ENCODE results near the gene ZSCAN12.
A peak's percentile ranks its signal among the peaks of the same experiment; 100 is the strongest.

The ZSCAN12 gene

DNA sequence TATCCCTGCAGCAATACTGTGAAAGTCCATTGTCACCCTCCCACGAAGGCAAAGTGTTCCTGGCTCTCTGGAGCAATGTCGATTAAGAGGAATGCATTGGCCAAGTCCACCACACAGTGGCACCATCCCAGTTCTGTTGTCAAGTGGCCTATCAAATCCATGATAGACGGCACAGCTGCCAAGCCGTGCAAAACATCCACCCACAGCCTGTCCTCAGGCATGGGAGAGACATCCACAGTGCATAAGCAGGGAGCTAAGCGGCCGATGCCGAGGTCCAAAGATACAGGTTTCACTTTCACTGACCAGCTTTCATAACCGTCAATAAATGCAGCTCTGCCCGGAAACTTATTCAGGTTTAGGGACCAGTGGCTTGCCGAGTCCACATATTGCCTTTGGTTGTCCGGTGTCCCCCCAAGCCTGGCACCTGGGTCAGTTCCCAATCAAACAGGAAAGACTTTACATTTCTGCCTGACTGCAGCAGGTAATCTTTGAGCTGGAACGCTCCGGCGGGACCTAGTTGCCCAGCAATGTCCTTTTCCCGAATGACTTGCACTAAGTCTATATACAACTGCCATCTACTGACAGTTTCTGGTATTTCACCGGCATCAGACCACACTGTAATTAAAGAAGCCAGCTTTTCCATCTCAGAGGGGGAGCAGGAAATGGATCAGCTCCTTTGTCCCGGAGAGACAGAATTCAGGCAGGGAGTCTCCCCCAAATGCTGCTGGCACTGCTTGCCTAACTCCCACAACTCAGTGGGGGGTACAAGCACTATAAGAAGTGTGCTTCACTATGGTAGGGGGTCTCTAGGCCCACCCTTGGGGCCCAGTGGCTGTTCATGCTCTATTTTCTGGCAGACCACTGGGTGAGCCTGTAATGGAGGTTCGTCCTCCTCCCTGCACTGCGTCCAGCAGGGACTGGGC lies 43.5 kb downstream of the ZSCAN12 start:
- DNase-seq (ENCODE audit: insufficient read length, low spot score) (peak; percentile 35), FAIRE-seq (peak; percentile 94)

DNA sequence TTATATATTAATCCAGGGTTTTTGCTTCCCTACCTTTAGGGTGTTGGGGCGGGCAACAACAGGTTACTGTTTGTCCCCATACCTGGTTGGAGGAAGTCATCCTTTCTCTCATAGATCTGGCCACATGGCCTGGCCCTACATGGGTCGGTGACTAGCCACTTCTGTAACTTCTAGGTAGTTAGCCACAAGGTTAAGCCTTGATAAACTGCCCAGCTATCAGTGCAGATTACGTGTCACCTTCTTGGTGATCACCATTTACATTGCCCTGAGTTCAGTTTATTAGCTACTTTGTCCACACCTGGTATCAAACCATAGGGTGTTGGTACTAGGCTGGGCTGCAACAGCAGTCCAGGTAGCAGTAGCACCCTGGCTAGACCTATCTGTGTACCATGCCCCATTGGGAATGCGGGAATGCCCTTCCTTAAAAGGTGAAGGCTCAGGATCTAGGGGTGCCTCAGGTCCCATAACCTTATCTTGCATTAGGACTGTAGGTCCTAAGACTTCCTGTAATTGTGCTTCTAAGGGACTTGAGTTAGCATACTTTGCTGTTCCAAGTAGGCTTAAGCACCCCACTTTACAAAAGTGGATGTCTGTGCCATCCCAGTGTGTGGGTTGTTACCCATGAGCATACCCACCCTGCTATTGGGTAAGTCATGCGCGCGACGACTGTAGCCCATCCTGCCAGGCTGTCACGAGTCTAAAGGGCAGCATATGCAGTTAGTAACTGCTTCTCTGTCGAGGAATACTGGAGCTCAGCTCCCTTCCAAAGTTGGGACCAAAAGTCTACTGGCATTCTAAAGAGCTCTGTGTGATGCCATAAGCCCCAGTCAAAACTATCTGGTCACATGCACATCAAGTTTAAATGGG lies 44.6 kb downstream of the ZSCAN12 start:
- DNase-seq (ENCODE audit: insufficient read length, low spot score) (no peak), FAIRE-seq (no peak)

DNA sequence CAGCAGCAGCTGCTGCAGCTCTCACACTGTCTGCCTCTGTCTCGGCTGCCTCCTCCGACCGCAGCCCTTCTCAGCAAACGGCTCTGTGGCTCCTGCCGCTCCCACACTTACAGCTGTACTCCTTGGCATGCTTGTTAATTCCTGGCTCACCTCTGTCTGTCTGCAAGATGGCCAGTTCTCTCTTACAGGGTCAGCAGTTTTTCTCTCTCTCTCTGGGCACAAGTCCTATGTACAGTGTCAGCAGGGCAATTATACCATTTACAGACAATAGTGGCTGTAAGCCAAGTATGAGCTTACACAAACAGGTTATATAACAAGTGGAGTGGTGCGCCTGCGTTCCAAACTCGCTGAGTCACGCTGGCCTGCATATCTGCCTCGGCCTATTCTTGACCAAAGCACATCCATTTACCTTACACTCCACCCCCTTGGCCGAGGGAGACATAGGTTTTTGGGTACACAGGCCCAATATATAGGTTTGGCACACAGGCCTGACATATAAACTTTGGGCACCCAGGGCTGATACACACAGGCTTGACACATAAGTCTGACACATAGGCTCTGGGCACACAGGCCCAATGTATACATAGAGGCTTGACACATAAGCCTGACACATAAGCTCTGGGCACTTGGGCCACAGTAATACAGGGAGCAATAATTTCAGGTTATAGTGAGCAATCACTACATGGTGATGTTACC lies 45.4 kb downstream of the ZSCAN12 start:
- DNase-seq (ENCODE audit: insufficient read length, low spot score): no peak
- FAIRE-seq: no peak

DNA sequence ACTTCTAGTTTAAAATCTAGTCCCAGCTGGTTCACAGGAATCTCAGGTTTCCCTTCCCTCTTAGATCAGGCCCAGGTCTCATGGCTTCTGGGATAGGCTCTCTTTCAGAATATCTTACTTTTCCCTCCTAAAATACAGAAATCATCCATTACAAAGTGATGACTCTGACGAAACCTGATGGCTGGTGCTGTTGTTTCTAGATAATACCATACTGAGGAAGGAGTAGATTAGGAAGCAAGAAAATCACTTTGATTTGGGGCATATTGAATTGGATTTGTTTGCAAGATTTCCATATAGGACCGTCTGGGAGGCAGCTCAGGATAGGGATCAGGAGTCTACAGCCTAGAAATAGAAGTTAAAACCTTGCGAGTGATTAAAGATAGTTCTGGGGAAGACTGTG lies 46.2 kb downstream of the ZSCAN12 start:
- FAIRE-seq (no peak), DNase-seq (ENCODE audit: insufficient read length, low spot score) (no peak)

DNA sequence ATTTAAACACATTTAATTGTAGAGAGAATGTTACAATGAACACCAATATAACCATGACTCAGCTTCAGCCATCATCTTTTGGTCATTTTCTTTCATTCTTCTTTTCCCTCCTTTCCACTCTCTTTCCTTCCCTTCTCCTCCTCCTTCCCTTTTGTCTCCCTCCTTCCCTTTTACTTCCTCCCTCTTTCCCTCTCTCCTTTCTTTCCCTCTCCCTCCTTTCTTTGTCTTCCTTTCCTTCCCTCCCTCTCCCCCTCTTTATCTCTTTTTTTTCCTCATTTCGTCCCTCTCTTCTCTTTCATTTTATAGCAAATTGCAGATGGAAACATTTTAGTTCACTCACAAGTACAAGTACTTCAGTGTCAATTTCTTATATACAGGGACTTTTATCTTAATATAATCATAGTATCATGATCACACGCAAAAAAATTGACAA lies 48.0 kb downstream of the ZSCAN12 start:
- no peak for FAIRE-seq
- DNase-seq (ENCODE audit: insufficient read length, low spot score): no peak

DNA sequence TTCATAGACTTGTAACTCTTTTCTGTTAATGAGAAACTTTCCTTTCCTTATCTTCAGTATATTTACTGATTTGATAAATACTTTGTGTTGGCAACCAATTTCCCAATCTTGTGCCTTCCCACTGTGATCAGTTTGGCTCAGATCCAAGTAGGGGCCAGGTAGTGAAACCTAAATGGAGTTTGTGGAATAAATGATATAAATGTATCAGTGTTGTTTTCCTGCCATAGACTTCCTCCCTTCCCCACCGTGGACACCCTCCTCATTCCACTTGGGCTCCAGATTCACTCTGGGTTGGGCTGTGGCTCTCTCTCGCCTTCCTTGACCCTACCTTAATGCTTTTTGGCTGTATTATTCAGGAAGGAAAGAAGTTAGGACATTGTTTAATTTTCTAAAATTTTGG lies 48.5 kb downstream of the ZSCAN12 start:
- no peak for FAIRE-seq
- no peak for DNase-seq (ENCODE audit: insufficient read length, low spot score)

DNA sequence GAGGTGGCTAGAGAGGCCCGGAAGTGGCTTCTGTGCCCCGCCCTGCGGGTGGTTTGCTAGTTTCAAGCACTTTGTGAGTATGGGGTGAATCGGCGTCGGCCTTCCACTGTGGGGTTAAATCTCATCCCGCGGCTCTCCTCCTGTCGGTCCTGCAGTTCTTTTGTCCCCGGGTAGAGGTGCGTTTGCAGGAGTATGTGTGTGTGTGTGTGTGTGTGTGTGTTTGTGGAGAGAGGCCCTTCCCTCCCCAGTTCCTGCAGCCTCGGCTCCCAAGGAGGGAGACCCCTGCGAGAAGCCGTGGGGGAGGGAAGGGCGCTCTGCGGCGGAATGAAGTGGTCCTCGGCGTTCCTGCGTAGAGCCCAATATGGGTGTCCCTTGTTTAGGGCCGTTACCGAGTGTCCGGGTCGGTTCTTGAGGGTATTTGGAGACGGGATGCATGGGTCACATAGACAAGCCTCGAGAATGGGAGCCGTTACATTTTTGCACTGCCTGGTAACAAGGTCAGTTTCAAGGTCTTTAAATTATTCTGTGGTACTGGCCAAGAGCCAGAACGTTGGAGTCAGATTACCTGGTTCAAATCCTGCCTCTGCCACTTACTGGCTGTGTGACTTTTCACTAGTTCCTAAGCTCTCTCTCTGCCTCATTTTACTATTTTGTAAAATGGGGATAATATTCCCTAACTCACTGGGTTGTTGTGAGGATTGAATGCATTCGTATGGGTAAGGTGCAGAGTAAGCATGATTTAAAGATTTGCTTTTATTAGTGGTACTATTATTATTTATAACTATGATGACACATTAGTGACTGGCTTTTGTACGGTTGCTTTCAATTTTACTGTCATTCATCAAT lies 49.4 kb downstream of the ZSCAN12 start, which contains the start of gene ZKSCAN3:
ZKSCAN3 (plus strand) TSS at position 56 of the 846 bp plus-strand sequence. CDS start 9,640 bp downstream, outside the sequence.
- FAIRE-seq: peak; percentile 94

DNA sequence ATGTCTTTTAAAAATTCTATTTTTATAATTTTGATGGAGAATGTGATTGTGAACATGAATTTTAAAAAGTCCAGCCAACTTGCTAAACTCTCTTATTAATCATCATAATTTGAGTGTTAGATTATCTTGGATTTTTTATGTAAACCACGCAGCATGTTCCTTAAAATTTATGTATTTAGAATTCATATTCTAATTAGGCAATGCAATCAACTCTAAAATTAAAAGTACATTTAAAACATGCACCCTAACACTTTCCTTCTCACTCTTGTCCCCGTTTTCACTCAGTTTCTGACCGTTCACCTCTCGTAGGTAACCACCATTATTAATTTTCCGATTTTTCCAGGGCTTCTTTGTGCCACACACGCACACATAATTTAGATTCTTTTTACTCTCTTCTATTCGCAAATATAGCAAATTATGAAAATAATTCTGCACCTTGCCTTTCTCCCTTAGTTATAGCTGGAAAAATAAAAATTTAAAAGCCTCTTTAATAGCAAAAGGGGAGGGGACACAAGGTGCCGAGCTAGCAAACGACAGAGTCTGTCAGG lies 50.1 kb downstream of the ZSCAN12 start:
- no peak for FAIRE-seq
- no peak for DNase-seq (ENCODE audit: insufficient read length, low spot score)

More for the DNA sequence above, 49.4 kb downstream of the ZSCAN12 start, which contains the start of gene ZKSCAN3:
- DNase-seq (ENCODE audit: insufficient read length, low spot score): peak; percentile 57

DNA sequence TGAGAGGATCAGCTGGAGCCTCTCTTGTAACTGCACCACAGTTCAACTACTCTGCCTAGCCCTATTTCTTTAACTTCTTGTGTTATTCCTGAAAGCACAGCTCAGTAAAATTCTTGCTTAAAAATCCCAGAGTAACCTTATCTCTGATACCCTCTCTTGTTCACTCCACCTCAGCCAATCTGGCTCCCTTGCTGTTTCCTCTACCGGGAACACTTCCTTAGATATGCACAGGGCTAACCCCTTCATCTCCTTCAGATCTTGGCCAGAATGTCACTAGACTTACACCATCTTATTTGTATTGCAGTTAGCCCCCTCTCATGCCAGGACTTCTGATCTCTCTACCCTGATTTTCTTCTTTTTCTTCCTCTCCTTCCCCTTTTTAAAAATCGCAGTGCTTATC lies 52.4 kb downstream of the ZSCAN12 start:
- DNase-seq (ENCODE audit: insufficient read length, low spot score) (no peak), FAIRE-seq (no peak)

DNA sequence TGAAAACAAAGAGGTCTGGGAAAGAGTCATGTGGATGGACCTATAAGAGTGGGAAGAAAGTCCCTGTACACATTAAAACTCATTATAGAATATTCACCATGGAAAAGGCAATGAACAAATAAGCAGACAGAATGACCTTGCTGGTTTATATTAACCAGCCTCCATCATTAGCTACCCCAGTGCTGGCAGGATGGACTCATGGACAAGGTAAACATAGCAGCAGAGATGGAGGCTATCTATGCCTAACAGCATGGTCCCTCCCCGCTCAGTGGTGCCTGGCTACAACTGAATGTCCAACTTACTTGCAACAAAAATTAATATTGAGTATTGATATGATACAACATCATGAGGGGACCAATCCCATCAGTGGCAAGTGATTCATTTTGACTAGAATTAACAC lies 54.3 kb downstream of the ZSCAN12 start:
- FAIRE-seq (no peak), DNase-seq (ENCODE audit: insufficient read length, low spot score) (no peak)

DNA sequence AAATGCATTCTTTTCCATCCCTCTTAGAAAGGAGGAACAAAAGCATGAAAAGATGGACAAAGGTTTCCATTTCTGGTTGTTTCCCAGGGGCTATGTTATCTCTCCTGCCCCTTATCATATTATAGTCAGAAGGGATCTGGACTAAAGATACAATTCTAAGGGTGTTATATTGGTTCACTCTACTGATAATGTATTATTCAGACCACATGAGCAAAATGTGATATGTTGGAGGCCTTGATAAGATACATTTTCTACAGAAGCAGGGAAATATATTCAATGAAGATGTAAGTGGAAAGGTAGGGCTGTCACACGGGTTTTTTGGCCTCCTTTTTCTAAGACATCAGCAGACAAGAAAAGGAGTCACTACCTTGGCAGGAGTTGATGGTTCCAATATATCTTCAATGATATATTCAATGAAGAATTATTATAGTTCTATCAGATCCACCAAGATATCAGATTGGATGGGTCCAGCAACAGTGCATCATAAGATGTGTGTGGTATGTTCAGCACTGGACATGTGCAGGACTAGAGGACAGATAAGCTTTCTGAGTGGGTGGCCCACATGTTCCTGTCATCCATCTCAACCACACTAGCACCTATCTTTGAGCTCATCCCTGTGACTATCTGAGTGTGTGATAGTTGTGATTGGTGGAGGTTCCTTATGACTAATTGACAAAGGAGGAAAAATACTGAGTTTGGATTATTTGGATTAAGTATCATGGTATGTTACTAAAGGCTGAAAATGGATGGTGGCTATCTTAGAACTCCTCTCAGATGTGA lies 55.5 kb downstream of the ZSCAN12 start:
- no peak for FAIRE-seq
- no peak for DNase-seq (ENCODE audit: insufficient read length, low spot score)

DNA sequence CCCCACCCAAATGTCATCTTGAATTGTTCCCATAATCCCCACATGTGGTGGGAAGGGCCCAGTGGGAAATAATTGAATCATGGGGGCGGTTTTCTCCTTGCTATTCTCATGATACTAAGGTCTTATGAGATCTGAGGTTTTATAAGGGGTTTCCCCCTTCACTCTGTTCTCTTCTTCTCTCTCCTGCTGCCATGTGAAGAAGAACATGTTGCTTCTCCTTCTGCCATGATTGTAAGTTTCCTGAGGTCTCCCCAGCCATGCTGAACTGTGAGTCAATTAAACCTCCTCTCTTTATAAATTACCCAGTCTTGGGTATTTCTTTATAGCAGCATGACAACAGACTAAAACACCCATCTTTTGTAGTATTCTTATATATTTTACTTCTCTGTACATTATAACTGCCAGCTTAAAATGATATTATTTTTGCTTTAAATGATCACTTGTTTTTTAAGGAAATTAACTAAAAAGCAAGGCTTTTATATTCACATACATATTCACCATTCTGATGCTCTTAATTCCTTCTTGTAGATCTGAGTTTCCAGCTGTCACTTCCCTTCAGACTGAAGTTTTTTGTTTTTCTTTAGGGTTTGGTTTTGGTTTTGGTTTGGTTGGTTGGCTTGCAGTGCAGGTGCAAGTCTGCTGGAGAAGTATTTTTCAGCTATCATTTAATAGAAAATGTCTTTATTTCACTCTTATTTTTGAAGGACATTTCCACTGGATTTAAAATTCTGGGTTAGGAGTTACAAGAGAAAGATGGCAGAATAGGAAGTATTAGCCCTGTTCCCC lies 59.0 kb downstream of the ZSCAN12 start:
- FAIRE-seq: no peak

DNA sequence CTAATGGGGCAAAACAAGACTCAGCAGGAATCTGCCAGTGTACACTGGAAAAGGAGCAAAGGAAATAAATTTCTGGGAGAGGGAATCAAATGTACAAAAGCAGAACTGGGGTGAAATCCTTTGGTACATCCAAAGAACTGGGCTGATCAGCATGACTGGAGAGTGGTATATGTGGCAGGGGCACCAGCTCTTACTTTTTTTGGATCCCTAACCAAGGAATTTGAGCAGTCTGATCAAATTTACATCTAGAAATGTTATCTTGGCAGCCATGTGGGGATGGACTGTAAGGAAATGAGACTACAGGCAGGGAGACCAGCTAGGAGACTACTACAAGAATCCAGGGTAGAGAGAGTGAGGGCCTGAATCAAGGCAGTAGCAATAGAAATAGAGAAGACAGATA lies 62.4 kb downstream of the ZSCAN12 start:
- FAIRE-seq (no peak), DNase-seq (ENCODE audit: insufficient read length, low spot score) (no peak)

More for the DNA sequence above, 59.0 kb downstream of the ZSCAN12 start:
- no peak for DNase-seq (ENCODE audit: insufficient read length, low spot score)

DNA sequence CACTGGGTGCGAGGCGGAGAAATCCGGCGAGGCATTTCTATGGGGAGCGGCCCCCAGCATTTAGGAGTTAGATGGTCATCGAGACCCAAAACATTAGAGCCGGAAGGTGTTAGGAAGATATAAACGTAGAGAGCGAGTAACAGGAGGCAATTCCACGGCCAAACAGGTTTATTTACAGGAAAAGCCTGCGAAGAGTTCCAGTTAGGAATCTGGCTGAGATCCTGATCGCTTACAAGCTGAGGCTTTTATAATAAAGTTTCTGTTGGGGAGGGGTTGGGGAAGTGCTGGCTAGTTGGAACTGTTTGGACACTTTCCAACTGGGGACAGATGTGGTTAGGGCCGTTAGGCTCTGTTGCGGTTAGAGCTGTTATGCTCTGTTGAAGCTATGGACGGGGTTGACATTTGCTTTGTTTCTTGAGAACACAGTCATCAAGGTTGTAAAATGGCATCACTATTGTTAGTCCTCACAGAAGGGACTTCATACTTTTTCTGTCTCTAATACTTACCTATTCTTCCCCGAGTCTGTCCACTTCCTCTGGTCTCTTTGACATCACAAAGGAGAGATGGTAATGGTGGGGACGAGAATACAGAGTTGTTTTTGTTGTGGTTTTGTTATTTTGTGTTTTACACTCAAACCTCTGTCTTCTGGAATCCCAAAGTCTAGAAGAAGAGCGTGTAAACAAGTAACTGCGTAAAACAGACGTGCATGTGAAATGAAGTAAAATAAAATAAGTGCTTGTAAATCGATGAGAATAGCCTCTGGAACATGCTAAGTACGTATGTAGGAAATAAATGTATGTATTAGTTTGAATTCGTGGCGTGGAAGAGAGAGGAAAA lies 63.0 kb downstream of the ZSCAN12 start:
- DNase-seq (ENCODE audit: insufficient read length, low spot score) (no peak), FAIRE-seq (no peak)

DNA sequence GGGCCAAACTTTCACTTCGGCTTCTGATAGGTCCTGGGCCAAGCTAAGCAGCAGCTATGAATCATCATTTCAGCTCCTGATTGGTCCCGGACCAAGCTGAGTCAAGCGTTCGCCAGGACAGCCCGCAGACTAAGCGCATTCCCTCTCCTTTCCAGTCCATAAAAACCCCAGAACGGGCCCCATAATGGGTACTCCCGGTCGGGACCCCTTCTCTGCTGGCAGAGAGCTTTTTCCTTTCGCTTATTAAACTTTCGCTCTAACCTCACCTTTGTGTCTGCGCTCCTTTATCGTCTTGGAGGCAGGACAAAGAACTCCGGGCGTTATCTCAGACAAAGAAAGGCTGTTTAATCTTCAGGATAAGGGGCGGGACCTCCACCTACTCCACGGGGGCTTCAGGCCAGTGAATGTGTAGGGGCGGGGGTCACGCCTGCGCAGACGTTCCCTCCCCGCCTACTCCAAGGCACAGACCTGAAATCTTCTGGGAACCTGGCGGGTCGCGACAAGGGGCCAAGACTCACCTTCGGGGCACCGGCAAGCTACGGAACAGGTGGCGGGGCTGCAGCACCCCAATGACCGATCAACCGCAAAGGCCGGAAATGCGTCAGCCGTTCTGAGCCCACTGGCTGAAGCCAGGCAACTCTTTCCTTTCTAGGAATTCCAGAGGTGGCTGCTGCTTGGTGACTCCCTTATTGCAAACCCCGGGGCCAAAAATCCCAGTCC lies 63.8 kb downstream of the ZSCAN12 start, which contains the start of gene ZSCAN31:
ZSCAN31 (minus strand) TSS at position 585 of the 720 bp plus-strand sequence. CDS start 6,465 bp downstream, outside the sequence.
- DNase-seq (ENCODE audit: insufficient read length, low spot score): peak; percentile 39
- FAIRE-seq: peak; percentile 96

DNA sequence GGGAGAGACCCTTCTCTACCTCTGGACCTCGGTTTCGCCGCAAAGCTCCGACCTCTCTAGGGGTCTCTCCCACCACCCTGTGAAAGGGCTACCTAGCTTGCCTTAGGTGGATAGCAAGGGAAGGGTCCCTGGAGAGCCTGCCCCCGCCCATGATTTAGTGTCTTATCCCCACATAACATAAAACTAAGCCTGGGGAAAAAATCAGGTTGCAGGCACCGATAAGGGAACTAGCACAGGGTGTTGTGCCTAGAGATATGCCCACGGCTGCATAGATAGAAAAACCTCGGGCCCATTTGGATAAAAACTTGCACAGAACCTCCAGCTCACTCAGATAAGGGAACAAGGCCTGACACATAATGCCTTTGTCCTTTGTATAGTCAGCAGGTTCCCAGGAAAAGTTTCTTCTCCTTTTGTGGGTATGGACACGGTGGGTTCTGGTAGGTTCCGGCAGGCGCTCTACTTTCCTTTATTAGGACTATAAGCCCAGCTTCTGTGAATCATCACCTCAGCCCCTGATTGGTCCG lies 64.4 kb downstream of the ZSCAN12 start:
- DNase-seq (ENCODE audit: insufficient read length, low spot score) (no peak), FAIRE-seq (no peak)
